ENCODE data around the gene ANKLE1. TPM values are rescaled to one million over a fixed set of nuclear protein-coding genes. Genes with fewer than 3 reads are reported as not detected.
"Not testable (repeated sequence)": the region's sequence is repeated elsewhere in the genome, so short reads cannot be mapped to it uniquely, and the experiment has no call there.

The ANKLE1 gene
- polyA plus RNA-seq, 12 donors: 0.49 to 2.2 (median 0.95) TPM; not detected in 2

GRCh38 chr19:17246681-17247425 lies 34.8 kb upstream of the ANKLE1 start:
- DNase-seq: peak; percentile 75

- DNase-seq: no peak
Observed at GRCh38 chr19:17248011-17248776, 33.5 kb upstream of the ANKLE1 start.

GRCh38 chr19:17249887-17250548 lies 31.7 kb upstream of the ANKLE1 start:
- no peak for DNase-seq

GRCh38 chr19:17254636-17255035 lies 27.1 kb upstream of the ANKLE1 start:
- DNase-seq: no peak

- no peak for DNase-seq
Observed at GRCh38 chr19:17255150-17255621, 26.5 kb upstream of the ANKLE1 start.

GRCh38 chr19:17256130-17256529 lies 25.6 kb upstream of the ANKLE1 start:
- DNase-seq: no peak

- DNase-seq: no peak
Observed at GRCh38 chr19:17259118-17259780, 22.5 kb upstream of the ANKLE1 start.

GRCh38 chr19:17259934-17260333 lies 21.8 kb upstream of the ANKLE1 start:
- no peak for DNase-seq

- DNase-seq: no peak
Observed at GRCh38 chr19:17260842-17261325, 20.8 kb upstream of the ANKLE1 start.

- no peak for DNase-seq
Observed at GRCh38 chr19:17262557-17262956, 19.1 kb upstream of the ANKLE1 start.

- no peak for DNase-seq
Observed at GRCh38 chr19:17263712-17264640, 17.7 kb upstream of the ANKLE1 start.

GRCh38 chr19:17264641-17264979 lies 17.1 kb upstream of the ANKLE1 start, which contains the start of gene USHBP1:
Gene USHBP1, minus strand, starts transcription at chr19:17264745. Its CDS starts 446 bp downstream, at chr19:17264299.
- DNase-seq: no peak

- no peak for DNase-seq
Observed at GRCh38 chr19:17266026-17266425, 15.7 kb upstream of the ANKLE1 start.

- no peak for DNase-seq
Observed at GRCh38 chr19:17266589-17266974, 15.1 kb upstream of the ANKLE1 start.

GRCh38 chr19:17266975-17267788 lies 14.5 kb upstream of the ANKLE1 start, which contains the start of gene BABAM1:
Gene BABAM1, plus strand, starts transcription at chr19:17267443. Its CDS starts 1,364 bp downstream, at chr19:17268807.
- peak; percentile 98 for DNase-seq

GRCh38 chr19:17268754-17269153 lies 12.9 kb upstream of the ANKLE1 start:
- no peak for DNase-seq

GRCh38 chr19:17274892-17275291 lies 6.8 kb upstream of the ANKLE1 start:
- DNase-seq: not testable (repeated sequence)

GRCh38 chr19:17275441-17276175 lies 6.1 kb upstream of the ANKLE1 start:
- DNase-seq: no peak

GRCh38 chr19:17279436-17279835 lies 2.3 kb upstream of the ANKLE1 start:
- DNase-seq: no peak
